DMS 273 (cell line): Measurements from ENCODE around the gene FTO.
"Not testable (repeated sequence)": the region's sequence is repeated elsewhere in the genome, so short reads cannot be mapped to it uniquely, and the experiment has no call there.

Source experiments
- DNase-seq: peaks from one replicate; lab custom pipeline; 2025; ENCODE audit not compliant: unreplicated experiment; lab: John Stamatoyannopoulos, UW

FTO gene

GRCh38 chr16:53821487-53821886, 117.5 kb downstream of the FTO start:
- no peak for DNase-seq

DNA sequence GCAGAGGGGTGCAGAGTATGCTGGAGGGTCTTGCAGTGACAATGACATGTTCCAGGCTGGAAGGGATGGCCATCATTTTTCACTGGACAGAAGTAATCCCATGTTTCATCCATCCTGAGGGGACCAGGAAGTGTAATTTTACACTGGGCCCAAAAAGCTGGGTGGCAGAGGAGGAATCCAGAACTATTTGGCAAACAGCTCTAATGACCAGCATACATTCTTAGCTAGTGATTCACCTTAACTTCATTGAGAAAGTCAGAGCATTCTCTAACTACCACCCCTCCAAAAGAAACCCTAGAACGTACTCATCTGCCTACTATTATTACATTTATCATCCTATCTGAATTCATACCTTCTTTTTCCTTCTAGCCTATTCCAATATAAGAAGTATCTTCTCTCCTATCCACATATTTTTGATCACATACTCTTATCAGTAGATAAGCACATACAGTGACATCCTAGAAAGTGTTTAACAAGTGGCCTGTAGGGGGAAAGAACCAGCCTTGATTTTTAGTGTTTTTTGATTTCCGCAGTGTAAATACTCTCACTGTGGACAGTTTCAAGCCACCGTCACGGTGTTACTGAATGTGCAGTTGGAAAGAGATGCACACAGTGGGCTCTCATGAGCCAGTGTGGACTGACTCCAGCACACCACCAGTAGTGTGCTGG, 118.1 kb downstream of the FTO start:
- DNase-seq = no peak

- DNase-seq = no peak
Observed at GRCh38 chr16:53822936-53823529, 119.1 kb downstream of the FTO start.

DNA sequence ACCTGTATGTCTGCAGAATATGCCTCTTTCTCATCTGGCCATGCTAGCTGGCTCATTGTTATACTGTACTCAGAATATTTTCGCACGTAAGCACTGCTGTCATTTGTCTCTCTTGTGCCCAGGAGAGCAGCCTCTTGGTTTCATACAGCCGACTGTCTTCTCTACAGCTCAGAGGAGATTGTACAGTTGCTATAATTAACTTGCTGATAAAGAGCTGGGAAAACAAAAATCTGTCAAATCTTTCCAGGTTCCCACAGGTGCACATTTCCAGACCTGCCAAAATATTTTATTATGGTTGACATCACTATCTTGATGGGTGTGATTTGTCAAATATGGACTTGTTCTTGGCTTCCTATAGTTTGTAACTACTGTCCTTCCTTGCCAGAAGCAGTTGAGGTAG, 122.7 kb downstream of the FTO start:
- no peak for DNase-seq

DNA sequence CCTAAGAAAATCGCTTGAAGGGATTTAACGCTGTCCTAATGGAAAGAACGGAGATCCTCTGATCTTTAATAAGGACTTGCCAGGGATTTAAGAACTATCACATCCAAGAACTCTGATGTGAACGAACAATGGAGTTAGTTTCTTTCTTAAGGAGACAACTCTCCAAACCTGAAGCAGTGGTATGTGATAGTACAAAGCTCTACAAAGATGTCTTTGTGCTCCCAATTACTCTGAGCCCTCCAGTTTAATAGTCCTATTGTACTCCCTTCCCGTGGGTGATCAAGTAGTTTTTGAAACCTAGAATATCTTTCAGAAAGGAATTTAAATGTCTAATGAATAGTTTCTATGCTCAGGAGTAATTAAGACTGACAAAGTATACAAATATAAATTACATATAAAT, 123.8 kb downstream of the FTO start:
- DNase-seq = no peak

GRCh38 chr16:53829186-53829747, 125.3 kb downstream of the FTO start:
- no peak for DNase-seq

DNA sequence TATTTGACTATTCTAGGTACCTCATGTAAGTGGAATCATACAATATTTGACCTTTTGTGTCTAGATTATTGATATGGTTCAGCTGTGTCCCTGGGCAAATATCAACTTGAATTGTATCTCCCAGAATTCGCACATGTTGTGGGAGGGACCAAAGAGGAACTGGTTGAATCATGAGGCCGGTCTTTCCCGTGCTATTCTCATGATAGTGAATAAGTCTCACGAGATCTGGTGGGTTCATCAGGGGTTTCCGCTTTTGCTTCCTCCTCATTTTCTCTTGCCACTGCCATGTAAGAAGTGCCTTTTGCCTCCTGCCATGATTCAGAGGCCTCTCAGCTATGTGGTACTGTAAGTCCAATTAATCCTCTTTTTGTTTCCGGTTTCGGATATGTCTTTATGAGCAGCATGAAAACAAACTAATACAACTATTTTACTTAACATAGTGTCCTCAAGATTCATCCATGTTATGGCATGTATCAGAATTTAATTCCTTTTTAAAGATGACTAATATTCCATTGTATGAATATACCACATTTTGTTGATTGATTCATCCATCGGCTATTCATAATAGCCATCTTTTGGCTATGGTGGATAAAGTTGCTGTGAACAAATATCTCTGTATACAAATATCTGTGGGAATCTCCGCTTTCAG, 129.1 kb downstream of the FTO start:
- DNase-seq = no peak

DNA sequence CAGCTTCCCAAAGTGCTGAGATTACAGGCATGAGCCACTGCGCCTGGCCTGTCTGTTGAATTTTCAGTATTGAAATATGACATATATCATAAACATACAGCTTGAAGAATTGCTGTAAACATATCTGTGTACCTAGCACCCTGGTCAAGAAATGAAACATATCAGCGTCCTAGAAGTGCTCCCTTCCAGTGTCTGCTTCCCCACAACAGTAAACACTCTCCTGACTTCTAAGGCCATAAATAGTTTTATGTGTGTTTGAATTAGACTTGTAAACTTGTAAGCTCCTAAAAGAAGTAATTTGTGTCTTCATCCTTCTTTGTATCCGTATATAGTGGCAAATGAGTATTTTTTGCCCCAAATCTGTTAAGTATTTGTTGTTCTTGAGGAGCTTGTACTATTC, 132.2 kb downstream of the FTO start:
- DNase-seq = no peak

GRCh38 chr16:53836680-53837079, 132.7 kb downstream of the FTO start:
- DNase-seq = no peak

DNA sequence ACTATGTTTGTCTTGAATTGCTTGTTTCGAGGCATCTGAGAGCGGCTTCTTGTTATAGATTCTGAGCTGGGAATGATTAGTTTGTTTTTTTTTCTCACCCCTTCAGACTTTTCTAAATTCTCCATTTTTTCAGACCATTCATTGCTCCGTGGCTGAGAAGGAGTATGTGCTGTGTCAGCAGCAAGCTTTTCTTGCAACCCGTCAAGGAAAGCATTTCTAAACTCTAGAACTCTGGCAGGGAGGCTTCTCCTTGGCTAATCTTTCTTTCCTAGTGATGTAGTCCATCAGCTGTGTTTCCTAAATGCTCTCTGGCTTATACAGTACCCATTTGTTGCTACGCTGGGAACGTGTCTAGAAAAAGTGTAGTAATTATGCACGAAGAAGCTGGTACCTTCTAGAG, 133.5 kb downstream of the FTO start:
- no peak for DNase-seq

- peak; percentile 19 for DNase-seq
Observed at GRCh38 chr16:53839150-53839549, 135.2 kb downstream of the FTO start.

DNA sequence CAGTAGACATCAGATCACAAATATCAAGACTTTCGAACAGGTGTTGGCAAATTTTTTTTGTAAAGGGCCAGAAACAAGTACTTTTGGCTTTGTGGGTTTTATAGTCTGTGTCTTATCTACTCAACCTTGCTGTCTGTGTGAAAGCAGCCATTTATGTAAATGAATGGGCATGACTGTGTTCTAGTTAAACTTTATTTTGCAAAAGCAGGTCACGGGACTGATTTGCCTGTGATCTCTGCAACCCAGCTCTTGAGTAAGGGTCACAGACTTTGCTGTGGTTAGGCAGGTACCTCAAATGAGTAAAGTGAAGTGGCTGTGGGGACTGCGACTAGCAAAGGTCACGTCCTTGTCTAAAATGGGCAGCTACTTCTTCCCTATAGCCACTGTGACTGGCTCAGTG, 136.5 kb downstream of the FTO start:
- no peak for DNase-seq

DNA sequence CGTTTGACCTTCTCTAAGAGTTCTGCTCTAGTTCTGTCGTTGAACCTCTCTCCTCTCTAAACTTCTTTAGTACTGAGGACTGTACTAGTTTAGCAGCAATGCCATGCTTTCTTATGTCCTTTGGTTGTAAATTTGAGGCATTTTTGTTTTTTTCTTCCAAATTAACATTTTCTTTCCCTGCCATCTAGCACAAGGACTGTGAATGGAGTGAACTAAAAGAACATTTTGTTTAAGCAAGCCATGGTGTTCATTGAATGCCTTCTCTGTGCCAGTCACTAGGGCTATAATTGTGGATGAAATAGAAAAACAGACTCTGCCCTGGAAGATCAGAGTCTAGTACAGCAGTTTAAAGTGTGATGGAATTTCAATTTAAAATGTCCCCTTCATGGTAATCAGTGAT, 137.9 kb downstream of the FTO start:
- no peak for DNase-seq

GRCh38 chr16:53843084-53843483, 139.1 kb downstream of the FTO start:
- DNase-seq = no peak

DNA sequence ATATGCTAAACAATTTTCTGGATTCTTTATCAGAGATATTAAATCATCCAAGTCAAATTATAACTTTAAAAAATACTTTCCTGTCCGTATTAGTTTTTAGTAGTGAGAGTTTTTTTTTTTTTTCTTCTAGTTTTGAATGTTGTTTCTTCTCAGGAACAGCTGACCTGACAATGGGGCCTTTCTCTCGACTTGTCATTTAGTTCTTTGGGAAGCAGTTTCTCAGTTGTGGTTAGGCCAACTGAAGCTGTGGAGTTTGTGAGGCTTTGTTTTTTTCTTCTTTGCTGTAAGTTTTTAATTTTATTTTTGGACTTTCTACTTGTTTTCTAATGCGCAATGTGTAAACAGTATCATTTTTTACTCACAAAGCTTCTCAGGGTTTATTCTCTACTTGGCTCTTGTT, 140.8 kb downstream of the FTO start:
- DNase-seq = no peak

DNA sequence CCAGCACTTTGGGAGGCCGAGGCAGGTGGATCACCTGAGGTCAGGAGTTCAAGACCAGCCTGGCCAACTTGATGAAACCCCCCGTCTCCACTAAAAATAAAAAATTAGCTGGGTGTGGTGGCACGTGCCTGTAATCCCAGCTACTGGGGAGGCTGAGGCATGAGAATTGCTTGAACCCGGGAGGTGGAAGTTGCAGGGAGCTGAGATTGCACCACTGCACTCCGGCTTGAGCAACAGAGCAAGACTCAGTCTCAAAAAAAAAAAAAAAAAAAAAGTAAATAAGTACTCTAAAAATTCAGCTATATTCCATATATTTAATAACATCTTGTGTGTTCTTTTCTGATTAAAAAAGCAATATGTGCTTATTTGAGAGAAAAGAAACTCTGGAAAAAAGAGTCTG, 142.6 kb downstream of the FTO start:
- not testable (repeated sequence) for DNase-seq

DNA sequence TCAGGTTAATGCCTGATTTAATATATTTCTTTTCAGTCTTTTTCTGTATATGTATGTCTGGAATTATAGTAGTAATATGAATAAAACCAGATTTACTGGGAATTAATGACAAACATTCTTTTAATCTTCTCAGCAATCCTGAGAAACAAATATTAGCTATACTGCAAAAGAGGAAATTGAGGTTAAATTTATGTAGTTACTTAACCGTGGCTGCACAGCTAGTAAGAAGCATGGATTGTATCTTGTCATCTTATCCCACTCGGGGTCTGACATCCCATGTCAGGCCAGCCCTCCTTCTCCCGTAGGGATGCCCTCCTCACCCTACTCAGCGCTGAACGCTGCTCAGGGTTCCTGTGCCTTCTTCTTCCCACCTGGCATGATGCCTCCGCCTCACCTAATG, 143.0 kb downstream of the FTO start:
- DNase-seq = no peak

DNA sequence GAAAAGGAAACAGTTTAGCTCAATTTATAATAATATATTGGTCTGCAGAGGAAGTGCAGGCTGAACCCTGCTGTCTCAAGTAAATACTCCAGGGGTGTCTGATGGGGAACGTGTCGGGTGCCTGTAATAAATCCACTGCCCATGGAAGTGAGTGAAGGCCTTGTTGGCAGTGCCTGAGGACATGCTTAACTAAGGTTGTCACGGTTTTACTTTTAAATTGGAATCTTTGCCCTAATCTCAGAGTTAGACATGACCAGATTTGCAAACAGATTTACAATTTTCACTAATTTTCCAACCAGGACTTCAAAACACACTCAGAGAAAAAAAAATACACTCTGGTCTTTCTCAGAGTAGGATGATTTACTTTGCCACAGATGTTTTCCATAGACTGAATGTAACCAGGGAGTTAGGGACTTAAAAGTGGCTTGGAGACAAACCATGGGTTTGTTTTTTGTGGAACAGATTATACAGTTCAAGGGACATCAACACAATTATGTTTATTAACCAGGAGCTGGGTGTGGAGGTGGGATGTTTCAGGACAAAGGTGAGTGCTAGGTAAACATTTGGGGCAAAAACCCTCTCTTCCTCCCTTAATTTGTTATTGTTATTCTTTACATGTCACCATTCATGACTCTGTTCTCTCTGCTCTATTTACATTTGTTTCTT, 144.5 kb downstream of the FTO start:
- DNase-seq = no peak

DNA sequence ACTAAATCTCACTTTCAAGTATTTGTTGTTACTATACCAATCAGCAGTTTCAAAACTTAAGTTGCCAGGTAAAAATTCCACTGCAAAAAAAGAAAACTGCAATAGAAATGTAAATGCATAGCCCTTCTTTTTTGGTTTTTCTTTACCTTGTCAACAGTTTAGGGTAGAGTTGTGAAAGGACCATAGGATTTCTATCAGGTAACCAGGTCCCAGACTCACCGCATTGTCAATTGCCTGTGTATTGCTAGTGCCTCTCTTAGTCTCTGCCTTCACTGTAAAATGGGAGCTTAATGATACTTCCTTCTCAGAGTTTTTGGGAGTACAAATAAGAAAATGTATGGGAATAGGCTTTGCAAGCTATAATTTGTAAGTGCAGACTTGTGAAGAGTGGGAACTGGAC, 145.0 kb downstream of the FTO start:
- no peak for DNase-seq

DNA sequence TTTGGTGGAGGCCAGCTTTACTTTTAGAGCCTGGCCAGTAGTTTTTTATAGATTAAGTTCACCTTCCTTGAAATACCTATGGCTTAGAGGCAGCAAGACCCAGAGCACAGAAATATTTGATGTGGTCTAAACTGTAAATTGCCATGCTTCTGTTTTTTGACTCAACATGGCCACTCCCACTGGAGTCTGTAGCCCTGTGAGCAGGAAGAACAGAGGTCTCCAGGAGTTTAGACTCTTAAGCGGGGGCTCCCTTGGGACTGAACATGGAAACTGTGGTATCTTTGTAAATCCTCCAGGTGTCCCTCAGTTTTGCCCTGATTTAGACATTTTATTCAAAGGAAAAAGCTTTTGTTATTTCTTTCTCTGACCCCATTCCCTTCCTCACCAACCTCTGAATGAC, 145.6 kb downstream of the FTO start:
- peak; percentile 7 for DNase-seq

GRCh38 chr16:53849994-53850393, 146.0 kb downstream of the FTO start:
- no peak for DNase-seq

- no peak for DNase-seq
Observed at GRCh38 chr16:53852678-53853077, 148.7 kb downstream of the FTO start.
